ENCODE results near the gene SIX5. TPM values are rescaled to one million over a fixed set of nuclear protein-coding genes. Genes with fewer than 3 reads are reported as not detected.

Gene SIX5
- total RNA-seq, 2 donors from 2014 or later: 41.6 to 46.4 TPM

GRCh38 chr19:45779231-45780145 is 10.4 kb upstream of the SIX5 start:
- TF ChIP-seq CTCF (conservative IDR thresholded peaks at IDR 0.05): peak; percentile 90
- Mint-ChIP-seq H3K4me3 (peak overlapping the region; percentile 50), H3K27me3 (ENCODE audit: insufficient read depth) (peaks cover 6% of the 10 kb centered on the region), H3K27ac (peak overlapping the region; percentile 75), H3K4me1 (peaks cover 9% of the 10 kb centered on the region), H3K9me3 (no peaks in the 10 kb centered on the region), H3K36me3 (ENCODE audit: low read depth) (peaks cover 35% of the 10 kb centered on the region)
- no peak overlapping the region for H3K9ac ChIP-seq (ENCODE audit: extremely low read depth, low read length, poor library complexity, severe bottlenecking)
- peak; percentile 100 for DNase-seq
- no peaks in the 10 kb centered on the region for H3K9me3 ChIP-seq (ENCODE audit: control insufficient read depth, low read length)
- peak overlapping the region; percentile 63 for H3K4me3 ChIP-seq (ENCODE audit: low read length)
- H3K27me3 ChIP-seq (ENCODE audit: control insufficient read depth, insufficient read depth, low read length, poor library complexity, severe bottlenecking): no peaks in the 10 kb centered on the region
- H3K36me3 ChIP-seq (ENCODE audit: control insufficient read depth, insufficient read depth, low read length): peaks cover 21% of the 10 kb centered on the region
- 4 to 9% methylated on average over 21 to 48 of the region's 48 CpGs for WGBS, 2 experiments (ENCODE audit: insufficient coverage in 1 of 2, insufficient read length in 1 of 2)
- peaks cover 11% of the 10 kb centered on the region for H3K4me1 ChIP-seq (ENCODE audit: control insufficient read depth, insufficient read depth, low read length)
- no peak overlapping the region for H3K27ac ChIP-seq (ENCODE audit: low read depth, low read length)

GRCh38 chr19:45778010-45778661 is 9.1 kb upstream of the SIX5 start:
- H3K27me3 Mint-ChIP-seq (ENCODE audit: insufficient read depth): peaks cover 6% of the 10 kb centered on the region
- H3K4me1 ChIP-seq (ENCODE audit: control insufficient read depth, insufficient read depth, low read length): peaks cover 11% of the 10 kb centered on the region
- TF ChIP-seq CTCF (conservative IDR thresholded peaks at IDR 0.05): no peak
- H3K9me3 Mint-ChIP-seq: no peaks in the 10 kb centered on the region
- H3K27me3 ChIP-seq (ENCODE audit: control insufficient read depth, insufficient read depth, low read length, poor library complexity, severe bottlenecking): no peaks in the 10 kb centered on the region
- peaks cover 25% of the 10 kb centered on the region for H3K36me3 ChIP-seq (ENCODE audit: control insufficient read depth, insufficient read depth, low read length)
- WGBS, 2 experiments (ENCODE audit: insufficient coverage in 1 of 2, insufficient read length in 1 of 2): 95% methylated on average over 17 to 28 of the region's 28 CpGs
- no peak overlapping the region for H3K27ac Mint-ChIP-seq
- DNase-seq: no peak
- no peak overlapping the region for H3K4me3 Mint-ChIP-seq
- H3K4me3 ChIP-seq (ENCODE audit: low read length): no peak overlapping the region
- no peak overlapping the region for H3K9ac ChIP-seq (ENCODE audit: extremely low read depth, low read length, poor library complexity, severe bottlenecking)
- H3K27ac ChIP-seq (ENCODE audit: low read depth, low read length): no peak overlapping the region
- no peaks in the 10 kb centered on the region for H3K9me3 ChIP-seq (ENCODE audit: control insufficient read depth, low read length)
- H3K36me3 Mint-ChIP-seq (ENCODE audit: low read depth): peaks cover 42% of the 10 kb centered on the region
- peaks cover 9% of the 10 kb centered on the region for H3K4me1 Mint-ChIP-seq

DNA sequence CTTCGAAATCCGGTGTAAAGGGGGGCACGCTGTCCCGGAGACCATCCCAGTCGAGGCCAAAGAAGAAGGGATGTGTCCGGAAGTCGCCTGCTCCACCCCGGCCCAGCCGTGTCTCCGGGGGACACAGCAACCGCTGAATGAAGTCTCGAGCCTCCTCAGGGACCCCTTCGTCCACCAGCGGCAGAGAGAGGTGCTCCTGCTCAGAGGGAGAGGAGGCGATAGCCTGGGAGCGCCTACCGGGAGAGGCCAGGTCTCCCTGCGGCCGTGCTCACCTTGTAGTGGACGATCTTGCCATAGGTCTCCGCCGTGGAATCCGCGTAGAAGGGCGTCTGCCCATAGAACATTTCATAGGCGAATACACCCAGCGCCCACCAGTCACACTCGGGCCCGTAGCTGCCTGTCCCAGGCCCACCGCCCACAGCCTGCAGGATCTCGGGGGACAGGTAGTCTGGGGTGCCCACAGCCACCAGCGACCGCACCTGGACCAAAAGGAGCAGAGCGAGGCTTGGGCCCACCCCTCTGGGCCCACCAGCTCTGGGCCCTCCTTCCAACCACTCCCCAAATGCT is 8.4 kb upstream of the SIX5 start:
- 94 to 95% methylated on average over 20 to 34 of the region's 34 CpGs for WGBS, 2 experiments (ENCODE audit: insufficient coverage in 1 of 2, insufficient read length in 1 of 2)
- Histone ChIP-seq H3K4me3 (ENCODE audit: low read length) (no peak overlapping the region), H3K27ac (ENCODE audit: low read depth, low read length) (no peak overlapping the region), H3K9me3 (ENCODE audit: control insufficient read depth, low read length) (no peaks in the 10 kb centered on the region), H3K9ac (ENCODE audit: extremely low read depth, low read length, poor library complexity, severe bottlenecking) (no peak overlapping the region), H3K4me1 (ENCODE audit: control insufficient read depth, insufficient read depth, low read length) (peaks cover 11% of the 10 kb centered on the region), H3K36me3 (ENCODE audit: control insufficient read depth, insufficient read depth, low read length) (peaks cover 25% of the 10 kb centered on the region), H3K27me3 (ENCODE audit: control insufficient read depth, insufficient read depth, low read length, poor library complexity, severe bottlenecking) (no peaks in the 10 kb centered on the region)
- no peaks in the 10 kb centered on the region for H3K9me3 Mint-ChIP-seq
- no peak overlapping the region for H3K27ac Mint-ChIP-seq
- H3K27me3 Mint-ChIP-seq (ENCODE audit: insufficient read depth): peaks cover 6% of the 10 kb centered on the region
- no peak overlapping the region for H3K4me3 Mint-ChIP-seq
- no peak for TF ChIP-seq CTCF (conservative IDR thresholded peaks at IDR 0.05)
- peaks cover 43% of the 10 kb centered on the region for H3K36me3 Mint-ChIP-seq (ENCODE audit: low read depth)
- DNase-seq: no peak
- H3K4me1 Mint-ChIP-seq: peaks cover 9% of the 10 kb centered on the region

All from endodermal cell (in vitro differentiated cells).